ENCODE measurements around the gene CABCOCO1. TPM values are rescaled to one million over a fixed set of nuclear protein-coding genes. Genes with fewer than 3 reads are reported as not detected.

The CABCOCO1 gene
- total and polyA plus RNA-seq, 2 donors, result 0.61 to 2.0 TPM

Other genes starting within 250 kb of the CABCOCO1 start
- gene TMEM26, start 209.5 kb upstream of the CABCOCO1 start, total RNA-seq, result 11.7 TPM
- gene TMEM26, start 209.5 kb upstream of the CABCOCO1 start, polyA plus RNA-seq, result 0.51 TPM
- 52.5 TPM for gene ARID5B, start 238.8 kb downstream of the CABCOCO1 start, total RNA-seq
- gene ARID5B, start 238.8 kb downstream of the CABCOCO1 start, polyA plus RNA-seq, result 23.5 TPM

Measured in urinary bladder (tissue), 2 donors.